A549 treated with Mapracorat at 1 μM for 4 hours (cell line): ENCODE data around the gene FAM72D. TPM values are rescaled to one million over a fixed set of nuclear protein-coding genes. Genes with fewer than 3 reads are reported as not detected.

Source experiments
- total RNA-seq: library from RNA; stranded (reverse); fragments of 200-300 nt; extraction: Qiagen RNA extraction; gene quantifications from 5 replicates; pipeline ENCODE4 v1.2.3, GENCODE V29; 2022

The FAM72D gene
- 4.9 to 6.9 TPM (median 5.6 TPM) in 5 replicates for total RNA-seq

GRCh38 chr1:145095284-145096057, at the start of gene FAM72D, which contains the start of gene SRGAP2B:
Gene FAM72D, plus strand, starts transcription at chr1:145095974. Its CDS starts 874 bp downstream, at chr1:145096848.
Gene SRGAP2B, minus strand, starts transcription at chr1:145095328. Its CDS starts 2,427 bp downstream, at chr1:145092901.

Other genes with a start within 250 kb of the FAM72D start
- gene SRGAP2B, start 646 bp upstream of the FAM72D start, total RNA-seq, result 13.8 to 19.8 TPM (median 18.0 TPM) in 5 replicates
- gene PPIAL4D, start 146.2 kb downstream of the FAM72D start, total RNA-seq, result not detected in 5 replicates